Sigmoid colon (tissue), 4 donors: ENCODE results near the gene ATP10D.

Source experiments
- CTCF ChIP-seq, 4 experiments: fragments of 450-650 bp in 3 of 4; fragments of 200-600 bp in 1 of 4; IDR thresholded peaks; one replicate each; pipeline ENCODE4 v1.5.1; 2016 to 2019; ENCODE audit warnings: antibody characterized with exemption in 4 of 4, mild to moderate bottlenecking in 3 of 4, moderate library complexity in 2 of 4
- EP300 ChIP-seq, 4 donors: sonication (generic); formaldehyde crosslinking; IDR thresholded peaks; one replicate each; pipeline ENCODE4 v1.6.1; 2017; ENCODE audit warnings: antibody characterized with exemption in 4 of 4
- POLR2A ChIP-seq, 2 donors: fragments of 450-650 bp; IDR thresholded peaks; one replicate each; pipeline ENCODE4 v1.6.1; 2016; ENCODE audit warnings: antibody characterized with exemption in 2 of 2, mild to moderate bottlenecking in 2 of 2, moderate library complexity in 2 of 2
- POLR2AphosphoS5 ChIP-seq, 4 donors: sonication (generic); formaldehyde crosslinking; IDR thresholded peaks; one replicate each; pipeline ENCODE4 v1.6.1; 2017; ENCODE audit warnings: antibody characterized with exemption in 4 of 4

DNA sequence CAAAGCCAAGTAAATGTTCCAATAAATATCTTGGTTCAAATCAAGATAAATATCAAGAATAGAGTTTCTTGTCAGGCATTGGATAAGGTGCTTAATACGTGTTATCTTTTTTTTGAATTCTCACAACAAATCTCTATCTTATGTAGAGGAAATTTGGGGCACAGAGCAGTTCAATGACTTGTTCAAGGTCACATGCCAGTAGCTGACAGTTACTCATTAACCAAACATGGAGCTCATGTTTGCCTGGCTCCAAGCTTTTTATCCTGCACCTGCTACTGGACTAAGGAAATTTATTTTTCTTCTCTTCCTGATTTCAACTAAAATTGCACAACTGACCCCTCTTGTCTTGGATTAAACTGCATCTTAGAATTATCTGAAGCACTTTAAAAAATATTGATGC is 76.3 kb downstream of the ATP10D start:
- no peak for TF ChIP-seq POLR2A (IDR thresholded peaks at IDR 0.05)
- no peak for TF ChIP-seq CTCF (IDR thresholded peaks at IDR 0.05)
- no peak for TF ChIP-seq EP300 (IDR thresholded peaks at IDR 0.05)
- TF ChIP-seq POLR2AphosphoS5 (IDR thresholded peaks at IDR 0.05), result no peak
